Vagina (tissue), 2 donors: ENCODE data around the gene NOC3L. TPM values are rescaled to one million over a fixed set of nuclear protein-coding genes. Genes with fewer than 3 reads are reported as not detected.

Experiments
- DNase-seq, 2 donors: peaks; one replicate each; pipeline ENCODE4 v3.0.0-alpha.2; 2017; ENCODE audit errors: extremely low spot score in 2 of 2
- H3K27ac ChIP-seq: fragments of 200-600 bp; sonication (generic); one replicate; pipeline ENCODE4 v1.5.1; 2019
- H3K27me3 ChIP-seq: fragments of 200-600 bp; sonication (generic); one replicate; pipeline ENCODE4 v1.5.1; 2019
- H3K36me3 ChIP-seq, 2 donors: fragments of 200-600 bp; sonication (generic); one replicate each; pipeline ENCODE4 v1.5.1; 2017 to 2019
- H3K4me1 ChIP-seq: fragments of 200-600 bp; sonication (generic); one replicate; pipeline ENCODE4 v1.5.1; 2019
- H3K4me3 ChIP-seq, 2 donors: fragments of 200-600 bp; sonication (generic); 1 replicate in 1 of 2; 2 replicates in 1 of 2; pipeline ENCODE4 v1.5.1; 2016 to 2019
- H3K9me3 ChIP-seq: fragments of 200-600 bp; sonication (generic); one replicate; pipeline ENCODE4 v1.5.1; 2019
- POLR2A ChIP-seq, 2 donors: fragments of 450-650 bp; IDR thresholded peaks; one replicate each; pipeline ENCODE4 v1.6.1; 2017; ENCODE audit warnings: antibody characterized with exemption in 2 of 2, mild to moderate bottlenecking in 2 of 2, moderate library complexity in 2 of 2
- POLR2AphosphoS5 ChIP-seq, 2 donors: sonication (generic); formaldehyde crosslinking; IDR thresholded peaks; one replicate each; pipeline ENCODE4 v1.9.0; 2017; ENCODE audit warnings: antibody characterized with exemption in 2 of 2, mild to moderate bottlenecking in 2 of 2, low read depth in 1 of 2; ENCODE audit not compliant: insufficient read depth in 1 of 2
- intact Hi-C: fragments of 100-400 bp; cut with DNase I; formaldehyde crosslinking; loops from one replicate; pipeline ENCODE4 v1.15.1; 2023
- total RNA-seq: library from RNA; depleted of rRNA; stranded (reverse); fragments of >200 nt; gene quantifications from one replicate; pipeline ENCODE4 v1.2.3, GENCODE V29; 2016
- TF ChIP-seq, protein P1 (sequence below), 3 experiments: fragments of 450-650 bp in 2 of 3; fragments of 200-600 bp in 1 of 3; sonication (generic) in 1 of 3; IDR thresholded peaks; one replicate each; pipeline ENCODE4 v1.5.1; 2017 to 2019; ENCODE audit warnings: antibody characterized with exemption in 3 of 3, mild to moderate bottlenecking in 2 of 3, moderate library complexity in 2 of 3

Gene NOC3L
- total RNA-seq, 1 donor from 2014 or later: 21.1 TPM

DNA sequence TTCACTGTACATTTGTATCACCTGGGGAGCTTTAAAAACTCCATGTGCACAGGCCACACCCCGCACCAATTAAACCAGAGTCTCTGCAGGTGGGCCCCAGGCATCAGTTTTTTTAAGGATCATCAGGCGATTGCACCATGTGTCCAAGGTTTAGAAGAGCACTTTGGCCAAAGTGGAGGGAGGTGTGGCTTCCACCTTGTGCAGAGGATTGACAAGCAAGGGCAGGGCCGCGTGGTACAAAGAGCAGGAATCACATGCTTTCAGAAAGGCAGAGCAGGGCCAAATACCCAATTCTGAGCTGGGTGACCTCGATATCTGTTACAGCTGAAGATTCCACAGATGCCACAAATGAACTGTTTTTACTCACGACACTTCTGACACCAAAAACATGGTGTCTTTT is 52.4 kb downstream of the NOC3L start:
- H3K27ac ChIP-seq: no peak overlapping the region
- H3K36me3 ChIP-seq: no peaks in the 10 kb centered on the region
- intact Hi-C loops: no loop called here
- peaks cover 5% of the 10 kb centered on the region for H3K4me1 ChIP-seq
- DNase-seq: no peak
- H3K4me3 ChIP-seq: no peak overlapping the region
- H3K9me3 ChIP-seq: no peaks in the 10 kb centered on the region
- no peak for TF ChIP-seq POLR2AphosphoS5 (IDR thresholded peaks at IDR 0.05; ENCODE audit: insufficient read depth in 1 of 2, low read depth in 1 of 2)
- no peaks in the 10 kb centered on the region for H3K27me3 ChIP-seq

DNA sequence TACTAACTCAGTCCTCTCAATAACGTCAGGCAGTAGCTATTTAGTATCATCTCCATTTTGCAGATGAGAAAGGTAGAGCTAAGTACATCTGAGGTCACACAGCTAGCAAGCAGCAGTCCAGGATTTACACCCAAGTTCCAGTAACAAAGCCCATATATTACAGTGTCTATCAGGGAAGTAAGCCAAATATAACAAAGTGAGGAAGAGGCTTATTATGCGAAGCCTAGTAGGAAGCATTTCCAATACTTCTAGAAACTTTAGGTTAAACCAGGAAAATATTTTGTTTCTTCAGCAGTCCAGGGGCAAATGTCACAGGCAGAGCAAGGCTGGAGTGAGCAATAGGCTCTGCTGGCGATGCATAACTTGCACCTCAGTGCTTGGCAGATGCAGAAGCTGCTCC is 53.9 kb downstream of the NOC3L start:
- H3K27ac ChIP-seq: no peak overlapping the region
- no peaks in the 10 kb centered on the region for H3K27me3 ChIP-seq
- H3K4me3 ChIP-seq: no peak overlapping the region
- H3K9me3 ChIP-seq: no peaks in the 10 kb centered on the region
- DNase-seq: no peak
- intact Hi-C loops: no loop called here
- no peaks in the 10 kb centered on the region for H3K4me1 ChIP-seq
- TF ChIP-seq, protein P1, sequence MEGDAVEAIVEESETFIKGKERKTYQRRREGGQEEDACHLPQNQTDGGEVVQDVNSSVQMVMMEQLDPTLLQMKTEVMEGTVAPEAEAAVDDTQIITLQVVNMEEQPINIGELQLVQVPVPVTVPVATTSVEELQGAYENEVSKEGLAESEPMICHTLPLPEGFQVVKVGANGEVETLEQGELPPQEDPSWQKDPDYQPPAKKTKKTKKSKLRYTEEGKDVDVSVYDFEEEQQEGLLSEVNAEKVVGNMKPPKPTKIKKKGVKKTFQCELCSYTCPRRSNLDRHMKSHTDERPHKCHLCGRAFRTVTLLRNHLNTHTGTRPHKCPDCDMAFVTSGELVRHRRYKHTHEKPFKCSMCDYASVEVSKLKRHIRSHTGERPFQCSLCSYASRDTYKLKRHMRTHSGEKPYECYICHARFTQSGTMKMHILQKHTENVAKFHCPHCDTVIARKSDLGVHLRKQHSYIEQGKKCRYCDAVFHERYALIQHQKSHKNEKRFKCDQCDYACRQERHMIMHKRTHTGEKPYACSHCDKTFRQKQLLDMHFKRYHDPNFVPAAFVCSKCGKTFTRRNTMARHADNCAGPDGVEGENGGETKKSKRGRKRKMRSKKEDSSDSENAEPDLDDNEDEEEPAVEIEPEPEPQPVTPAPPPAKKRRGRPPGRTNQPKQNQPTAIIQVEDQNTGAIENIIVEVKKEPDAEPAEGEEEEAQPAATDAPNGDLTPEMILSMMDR (IDR thresholded peaks at IDR 0.05): no peak
- TF ChIP-seq POLR2A (IDR thresholded peaks at IDR 0.05): no peak
- TF ChIP-seq POLR2AphosphoS5 (IDR thresholded peaks at IDR 0.05; ENCODE audit: insufficient read depth in 1 of 2, low read depth in 1 of 2): no peak
- no peaks in the 10 kb centered on the region for H3K36me3 ChIP-seq

DNA sequence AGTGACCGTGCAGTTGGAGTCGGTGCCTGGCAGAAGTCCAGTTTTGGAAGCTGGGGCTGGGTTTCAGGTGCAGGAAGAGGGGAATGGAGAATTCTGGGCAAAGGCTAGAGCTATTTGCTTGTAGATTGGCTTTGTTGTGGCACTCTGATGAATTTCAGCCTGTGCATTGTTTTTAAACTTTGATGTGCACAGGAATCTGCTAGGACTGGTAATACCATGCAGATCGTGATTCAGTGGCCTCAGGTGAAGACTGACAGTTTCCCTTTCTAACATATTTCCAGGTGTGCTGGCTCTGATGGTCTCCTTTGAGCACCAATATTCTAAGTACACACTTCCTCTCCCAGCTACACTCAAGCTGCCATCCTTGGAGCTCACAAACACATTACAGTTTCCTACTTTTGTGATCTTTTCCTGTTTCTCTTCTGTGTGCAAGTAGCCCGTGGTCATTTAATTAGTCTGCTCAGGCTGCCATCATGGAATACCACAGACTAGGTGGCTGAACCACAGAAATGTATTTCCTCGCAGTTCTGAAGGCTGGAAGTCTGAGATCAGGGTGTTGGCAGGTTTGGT is 55.6 kb downstream of the NOC3L start:
- intact Hi-C loops: no loop called here

DNA sequence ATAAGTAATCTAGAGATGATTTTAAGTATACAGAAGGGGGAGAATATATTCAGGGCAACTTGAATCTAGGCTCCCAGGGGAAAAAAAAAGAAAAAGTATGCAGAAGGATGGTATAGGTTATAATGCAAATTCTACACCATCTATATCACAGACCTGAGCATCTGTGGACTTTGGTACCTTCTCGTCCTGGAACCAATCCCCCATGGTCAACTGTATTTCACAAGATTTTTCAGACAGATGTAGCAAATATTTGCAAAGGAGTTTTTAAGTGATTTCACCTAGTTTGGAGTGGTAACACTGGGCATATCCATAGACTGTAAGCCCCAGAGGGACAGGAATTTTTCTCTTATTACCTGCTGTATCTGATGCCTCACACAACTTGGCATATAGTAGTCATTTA is 58.8 kb downstream of the NOC3L start:
- TF ChIP-seq, protein P1 (IDR thresholded peaks at IDR 0.05): no peak
- TF ChIP-seq POLR2A (IDR thresholded peaks at IDR 0.05) (no peak), POLR2AphosphoS5 (IDR thresholded peaks at IDR 0.05; ENCODE audit: insufficient read depth in 1 of 2, low read depth in 1 of 2) (no peak)
- intact Hi-C loops: no loop called here
- H3K27me3 ChIP-seq: no peaks in the 10 kb centered on the region
- no peak for DNase-seq
- H3K4me1 ChIP-seq: no peaks in the 10 kb centered on the region
- no peak overlapping the region for H3K27ac ChIP-seq
- H3K9me3 ChIP-seq: no peaks in the 10 kb centered on the region
- no peak overlapping the region for H3K4me3 ChIP-seq
- no peaks in the 10 kb centered on the region for H3K36me3 ChIP-seq

More for the DNA sequence above, 55.6 kb downstream of the NOC3L start:
- H3K27ac ChIP-seq: no peak overlapping the region
- no peak overlapping the region for H3K4me3 ChIP-seq
- TF ChIP-seq POLR2AphosphoS5 (IDR thresholded peaks at IDR 0.05; ENCODE audit: insufficient read depth in 1 of 2, low read depth in 1 of 2) (no peak), POLR2A (IDR thresholded peaks at IDR 0.05) (no peak)
- TF ChIP-seq, protein P1 (IDR thresholded peaks at IDR 0.05): no peak
- no peaks in the 10 kb centered on the region for H3K9me3 ChIP-seq
- H3K36me3 ChIP-seq: no peaks in the 10 kb centered on the region
- no peaks in the 10 kb centered on the region for H3K4me1 ChIP-seq
- DNase-seq: no peak
- H3K27me3 ChIP-seq: no peaks in the 10 kb centered on the region

- no peaks in the 10 kb centered on the region for H3K36me3 ChIP-seq
- H3K27me3 ChIP-seq: no peaks in the 10 kb centered on the region
- no peak for DNase-seq
- H3K4me1 ChIP-seq: no peaks in the 10 kb centered on the region
- H3K4me3 ChIP-seq: no peak overlapping the region
- intact Hi-C loops: no loop called here
- TF ChIP-seq, protein P1 (IDR thresholded peaks at IDR 0.05): no peak
- no peak for TF ChIP-seq POLR2AphosphoS5 (IDR thresholded peaks at IDR 0.05; ENCODE audit: insufficient read depth in 1 of 2, low read depth in 1 of 2)
- no peak for TF ChIP-seq POLR2A (IDR thresholded peaks at IDR 0.05)
- H3K27ac ChIP-seq: no peak overlapping the region
- H3K9me3 ChIP-seq: no peaks in the 10 kb centered on the region
Observed at GRCh38 chr10:94300042-94300441, 62.7 kb downstream of the NOC3L start.
